GM23338 (cell line): ENCODE data around the gene ARG2. TPM values are rescaled to one million over a fixed set of nuclear protein-coding genes. Genes with fewer than 3 reads are reported as not detected.

Source experiments
- CREB1 ChIP-seq: fragments of 250-450 bp; sonication (Bioruptor Pico); IDR thresholded peaks from 2 replicates; pipeline ENCODE4 v1.5.0; 2020; ENCODE audit warnings: low read depth, mild to moderate bottlenecking, moderate library complexity
- EZH2 ChIP-seq: fragments of 200-600 bp; sonication (generic); IDR thresholded peaks from one replicate; pipeline ENCODE4 v1.8.0; 2017; ENCODE audit warnings: antibody characterized with exemption, mild to moderate bottlenecking, low read depth; ENCODE audit not compliant: unreplicated experiment
- EZH2phosphoT487 ChIP-seq: fragments of 200-600 bp; sonication (generic); IDR thresholded peaks from one replicate; pipeline ENCODE4 v1.8.1; 2018; ENCODE audit warnings: antibody characterized with exemption; ENCODE audit not compliant: unreplicated experiment
- JUNB ChIP-seq: IDR thresholded peaks from one replicate; pipeline ENCODE4 v1.6.1; 2016; ENCODE audit warnings: antibody characterized with exemption; ENCODE audit not compliant: unreplicated experiment
- NANOG ChIP-seq: IDR thresholded peaks from 2 replicates; pipeline ENCODE4 v1.6.1; 2016; ENCODE audit warnings: antibody characterized with exemption, borderline replicate concordance
- POLR2AphosphoS5 ChIP-seq: IDR thresholded peaks from 2 replicates; pipeline ENCODE4 v1.6.1; 2016; ENCODE audit warnings: antibody characterized with exemption, low read depth
- STAT1 ChIP-seq: IDR thresholded peaks from one replicate; pipeline ENCODE4 v1.6.1; 2016; ENCODE audit warnings: antibody characterized with exemption; ENCODE audit not compliant: unreplicated experiment
- ZNF331 ChIP-seq: fragments of 250-450 bp; sonication (Bioruptor Pico); IDR thresholded peaks from 2 replicates; pipeline ENCODE4 v1.5.0; 2020; ENCODE audit warnings: low read depth, mild to moderate bottlenecking, moderate library complexity
- polyA plus RNA-seq: library from polyadenylated mRNA; unstranded; fragments of >200 nt; fragmentation: Nextera tagmentation; extraction: Ambion mirVana; gene quantifications from 2 replicates; pipeline ENCODE4 v1.2.1, GENCODE V29; 2016
- total RNA-seq: library from RNA; depleted of rRNA; stranded (reverse); fragments of >200 nt; shearing (Covaris generic); gene quantifications from 2 replicates; pipeline ENCODE4 v1.2.3, GENCODE V29; 2014
- TF ChIP-seq, protein P1 (sequence below): fragments of 250-450 bp; sonication (Bioruptor Pico); IDR thresholded peaks from 2 replicates; pipeline ENCODE4 v1.5.0; 2020; ENCODE audit warnings: mild to moderate bottlenecking, moderate library complexity
- TF ChIP-seq, protein P2 (sequence below): IDR thresholded peaks from 2 replicates; pipeline ENCODE4 v1.6.1; 2016; ENCODE audit warnings: antibody characterized with exemption

The ARG2 gene
- total and polyA plus RNA-seq, 2 experiments from 2014 or later, result 42.7 to 69.4 TPM

DNA sequence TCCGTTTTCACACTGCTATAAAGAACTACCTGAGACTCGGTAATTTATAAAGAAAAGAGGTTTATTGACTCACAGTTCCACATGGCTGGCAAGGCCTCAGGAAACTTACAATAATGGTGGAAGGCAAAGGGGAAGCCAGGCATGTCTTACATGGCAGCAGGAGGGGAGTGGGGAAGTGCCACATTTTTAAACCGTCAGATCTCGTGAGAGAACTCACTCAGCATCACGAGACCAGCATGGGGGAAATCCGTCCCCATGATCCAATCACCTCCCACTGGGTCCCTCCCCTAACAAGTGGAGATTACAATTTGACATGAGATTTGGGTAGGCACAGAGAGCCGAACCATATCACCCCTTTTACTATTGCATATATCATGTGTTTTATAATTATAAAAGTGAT, 17.6 kb upstream of the ARG2 start (continued):
- TF ChIP-seq, protein P1, sequence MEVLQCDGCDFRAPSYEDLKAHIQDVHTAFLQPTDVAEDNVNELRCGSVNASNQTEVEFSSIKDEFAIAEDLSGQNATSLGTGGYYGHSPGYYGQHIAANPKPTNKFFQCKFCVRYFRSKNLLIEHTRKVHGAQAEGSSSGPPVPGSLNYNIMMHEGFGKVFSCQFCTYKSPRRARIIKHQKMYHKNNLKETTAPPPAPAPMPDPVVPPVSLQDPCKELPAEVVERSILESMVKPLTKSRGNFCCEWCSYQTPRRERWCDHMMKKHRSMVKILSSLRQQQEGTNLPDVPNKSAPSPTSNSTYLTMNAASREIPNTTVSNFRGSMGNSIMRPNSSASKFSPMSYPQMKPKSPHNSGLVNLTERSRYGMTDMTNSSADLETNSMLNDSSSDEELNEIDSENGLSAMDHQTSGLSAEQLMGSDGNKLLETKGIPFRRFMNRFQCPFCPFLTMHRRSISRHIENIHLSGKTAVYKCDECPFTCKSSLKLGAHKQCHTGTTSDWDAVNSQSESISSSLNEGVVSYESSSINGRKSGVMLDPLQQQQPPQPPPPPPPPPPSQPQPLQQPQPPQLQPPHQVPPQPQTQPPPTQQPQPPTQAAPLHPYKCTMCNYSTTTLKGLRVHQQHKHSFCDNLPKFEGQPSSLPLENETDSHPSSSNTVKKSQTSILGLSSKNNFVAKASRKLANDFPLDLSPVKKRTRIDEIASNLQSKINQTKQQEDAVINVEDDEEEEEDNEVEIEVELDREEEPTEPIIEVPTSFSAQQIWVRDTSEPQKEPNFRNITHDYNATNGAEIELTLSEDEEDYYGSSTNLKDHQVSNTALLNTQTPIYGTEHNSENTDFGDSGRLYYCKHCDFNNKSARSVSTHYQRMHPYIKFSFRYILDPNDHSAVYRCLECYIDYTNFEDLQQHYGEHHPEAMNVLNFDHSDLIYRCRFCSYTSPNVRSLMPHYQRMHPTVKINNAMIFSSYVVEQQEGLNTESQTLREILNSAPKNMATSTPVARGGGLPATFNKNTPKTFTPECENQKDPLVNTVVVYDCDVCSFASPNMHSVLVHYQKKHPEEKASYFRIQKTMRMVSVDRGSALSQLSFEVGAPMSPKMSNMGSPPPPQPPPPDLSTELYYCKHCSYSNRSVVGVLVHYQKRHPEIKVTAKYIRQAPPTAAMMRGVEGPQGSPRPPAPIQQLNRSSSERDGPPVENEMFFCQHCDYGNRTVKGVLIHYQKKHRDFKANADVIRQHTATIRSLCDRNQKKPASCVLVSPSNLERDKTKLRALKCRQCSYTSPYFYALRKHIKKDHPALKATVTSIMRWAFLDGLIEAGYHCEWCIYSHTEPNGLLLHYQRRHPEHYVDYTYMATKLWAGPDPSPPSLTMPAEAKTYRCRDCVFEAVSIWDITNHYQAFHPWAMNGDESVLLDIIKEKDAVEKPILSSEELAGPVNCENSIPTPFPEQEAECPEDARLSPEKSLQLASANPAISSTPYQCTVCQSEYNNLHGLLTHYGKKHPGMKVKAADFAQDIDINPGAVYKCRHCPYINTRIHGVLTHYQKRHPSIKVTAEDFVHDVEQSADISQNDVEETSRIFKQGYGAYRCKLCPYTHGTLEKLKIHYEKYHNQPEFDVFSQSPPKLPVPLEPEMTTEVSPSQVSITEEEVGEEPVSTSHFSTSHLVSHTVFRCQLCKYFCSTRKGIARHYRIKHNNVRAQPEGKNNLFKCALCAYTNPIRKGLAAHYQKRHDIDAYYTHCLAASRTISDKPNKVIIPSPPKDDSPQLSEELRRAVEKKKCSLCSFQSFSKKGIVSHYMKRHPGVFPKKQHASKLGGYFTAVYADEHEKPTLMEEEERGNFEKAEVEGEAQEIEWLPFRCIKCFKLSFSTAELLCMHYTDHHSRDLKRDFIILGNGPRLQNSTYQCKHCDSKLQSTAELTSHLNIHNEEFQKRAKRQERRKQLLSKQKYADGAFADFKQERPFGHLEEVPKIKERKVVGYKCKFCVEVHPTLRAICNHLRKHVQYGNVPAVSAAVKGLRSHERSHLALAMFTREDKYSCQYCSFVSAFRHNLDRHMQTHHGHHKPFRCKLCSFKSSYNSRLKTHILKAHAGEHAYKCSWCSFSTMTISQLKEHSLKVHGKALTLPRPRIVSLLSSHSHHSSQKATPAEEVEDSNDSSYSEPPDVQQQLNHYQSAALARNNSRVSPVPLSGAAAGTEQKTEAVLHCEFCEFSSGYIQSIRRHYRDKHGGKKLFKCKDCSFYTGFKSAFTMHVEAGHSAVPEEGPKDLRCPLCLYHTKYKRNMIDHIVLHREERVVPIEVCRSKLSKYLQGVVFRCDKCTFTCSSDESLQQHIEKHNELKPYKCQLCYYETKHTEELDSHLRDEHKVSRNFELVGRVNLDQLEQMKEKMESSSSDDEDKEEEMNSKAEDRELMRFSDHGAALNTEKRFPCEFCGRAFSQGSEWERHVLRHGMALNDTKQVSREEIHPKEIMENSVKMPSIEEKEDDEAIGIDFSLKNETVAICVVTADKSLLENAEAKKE, result no peak
- TF ChIP-seq POLR2AphosphoS5, result no peak
- TF ChIP-seq CREB1 (CRISPR knock-in tag), result no peak
- no peak for TF ChIP-seq ZNF331
- TF ChIP-seq EZH2, result no peak
- no peak for TF ChIP-seq NANOG
- TF ChIP-seq, protein P2, sequence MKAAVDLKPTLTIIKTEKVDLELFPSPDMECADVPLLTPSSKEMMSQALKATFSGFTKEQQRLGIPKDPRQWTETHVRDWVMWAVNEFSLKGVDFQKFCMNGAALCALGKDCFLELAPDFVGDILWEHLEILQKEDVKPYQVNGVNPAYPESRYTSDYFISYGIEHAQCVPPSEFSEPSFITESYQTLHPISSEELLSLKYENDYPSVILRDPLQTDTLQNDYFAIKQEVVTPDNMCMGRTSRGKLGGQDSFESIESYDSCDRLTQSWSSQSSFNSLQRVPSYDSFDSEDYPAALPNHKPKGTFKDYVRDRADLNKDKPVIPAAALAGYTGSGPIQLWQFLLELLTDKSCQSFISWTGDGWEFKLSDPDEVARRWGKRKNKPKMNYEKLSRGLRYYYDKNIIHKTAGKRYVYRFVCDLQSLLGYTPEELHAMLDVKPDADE, result no peak
- TF ChIP-seq EZH2phosphoT487, result no peak
- TF ChIP-seq JUNB, result no peak
- no peak for TF ChIP-seq STAT1
